Upper lobe of right lung (tissue), 1 donor: ENCODE data around the gene SLC6A5. TPM values are rescaled to one million over a fixed set of nuclear protein-coding genes. Genes with fewer than 3 reads are reported as not detected.

ENCODE experiments used
- ATAC-seq: fragments of 200-7000 bp; cut with Tn5 transposase; one replicate; pipeline ENCODE4 v1.9.1; 2020; ENCODE audit warnings: mild to moderate bottlenecking, moderate library complexity
- DNase-seq: peaks from one replicate; pipeline ENCODE4 v3.0.0-alpha.2; 2020
- H3K27ac ChIP-seq: fragments of 200-600 bp; one replicate; pipeline ENCODE4 v1.8.0; 2022
- H3K27me3 ChIP-seq: fragments of 200-600 bp; one replicate; pipeline ENCODE4 v1.8.0; 2022; ENCODE audit warnings: mild to moderate bottlenecking
- H3K36me3 ChIP-seq: fragments of 200-600 bp; one replicate; pipeline ENCODE4 v1.8.0; 2022
- H3K4me1 ChIP-seq: fragments of 200-600 bp; one replicate; pipeline ENCODE4 v1.8.0; 2022
- H3K4me3 ChIP-seq: fragments of 200-600 bp; one replicate; pipeline ENCODE4 v1.8.0; 2022; ENCODE audit warnings: mild to moderate bottlenecking
- H3K9me3 ChIP-seq: fragments of 200-600 bp; one replicate; pipeline ENCODE4 v1.8.0; 2022
- intact Hi-C: fragments of 100-400 bp; cut with DNase I; formaldehyde crosslinking; loops from one replicate; pipeline ENCODE4 v1.11.0; 2022
- total RNA-seq: library from RNA; stranded (reverse); fragmentation: NEBNext Ultra II Directional; extraction: Animal tissue kit (Norgen Biotek cat#: 25700); gene quantifications from one replicate; pipeline ENCODE4 v1.2.1, GENCODE V29; 2021
- TF ChIP-seq, protein P1 (sequence below): fragments of 200-600 bp; IDR thresholded peaks from one replicate; pipeline ENCODE4 v1.8.0; 2022; ENCODE audit warnings: antibody characterized with exemption
- donor health status: DM: no; HTN: yes; CAD: no; lungs with severe emphysema.

Gene SLC6A5
- total RNA-seq, 1 donor from 2014 or later: not detected

DNA sequence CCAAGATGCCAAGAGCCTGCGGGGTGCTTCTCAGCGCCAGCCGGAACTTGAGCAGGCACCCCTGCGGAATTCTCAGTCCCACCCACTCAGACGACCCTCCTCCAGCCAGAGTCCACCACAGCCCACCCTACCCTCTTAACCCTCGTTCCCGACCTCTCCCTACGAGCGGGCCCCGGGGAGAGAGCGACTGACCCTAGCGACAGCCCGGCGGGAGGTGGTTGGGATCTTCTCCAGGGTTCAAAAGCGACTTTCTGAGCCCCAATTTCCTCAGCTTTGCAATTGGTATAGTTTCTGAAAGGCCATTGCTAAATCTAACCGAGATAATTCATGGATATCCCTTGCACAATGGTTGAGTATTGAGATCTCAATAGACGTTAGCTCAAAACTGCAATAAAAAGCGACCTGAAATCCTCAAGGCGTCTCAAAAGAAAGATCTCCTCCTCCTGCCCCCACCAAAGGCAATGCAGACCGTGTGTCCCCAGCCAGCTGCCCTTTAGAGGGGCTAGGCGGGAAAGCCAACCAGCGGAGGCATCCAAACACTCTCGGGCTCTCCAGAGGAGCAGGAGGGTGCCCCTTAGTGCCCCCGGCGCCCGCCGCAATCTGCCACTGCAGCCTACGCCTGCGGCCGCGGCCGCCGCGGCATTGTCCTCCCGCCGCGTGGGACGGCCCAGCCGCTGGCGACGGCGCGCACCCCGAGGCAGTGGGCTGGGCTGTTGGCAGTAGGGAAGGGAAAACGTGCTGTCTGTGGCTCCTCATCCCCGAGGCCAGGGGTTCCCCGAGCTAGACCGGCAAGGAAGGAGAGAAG, 1.5 kb upstream of the SLC6A5 start:
- no peaks in the 10 kb centered on the region for H3K9me3 ChIP-seq
- intact Hi-C loops: no loop called here
- H3K27me3 ChIP-seq: peaks cover 93% of the 10 kb centered on the region
- TF ChIP-seq, protein P1, sequence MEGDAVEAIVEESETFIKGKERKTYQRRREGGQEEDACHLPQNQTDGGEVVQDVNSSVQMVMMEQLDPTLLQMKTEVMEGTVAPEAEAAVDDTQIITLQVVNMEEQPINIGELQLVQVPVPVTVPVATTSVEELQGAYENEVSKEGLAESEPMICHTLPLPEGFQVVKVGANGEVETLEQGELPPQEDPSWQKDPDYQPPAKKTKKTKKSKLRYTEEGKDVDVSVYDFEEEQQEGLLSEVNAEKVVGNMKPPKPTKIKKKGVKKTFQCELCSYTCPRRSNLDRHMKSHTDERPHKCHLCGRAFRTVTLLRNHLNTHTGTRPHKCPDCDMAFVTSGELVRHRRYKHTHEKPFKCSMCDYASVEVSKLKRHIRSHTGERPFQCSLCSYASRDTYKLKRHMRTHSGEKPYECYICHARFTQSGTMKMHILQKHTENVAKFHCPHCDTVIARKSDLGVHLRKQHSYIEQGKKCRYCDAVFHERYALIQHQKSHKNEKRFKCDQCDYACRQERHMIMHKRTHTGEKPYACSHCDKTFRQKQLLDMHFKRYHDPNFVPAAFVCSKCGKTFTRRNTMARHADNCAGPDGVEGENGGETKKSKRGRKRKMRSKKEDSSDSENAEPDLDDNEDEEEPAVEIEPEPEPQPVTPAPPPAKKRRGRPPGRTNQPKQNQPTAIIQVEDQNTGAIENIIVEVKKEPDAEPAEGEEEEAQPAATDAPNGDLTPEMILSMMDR: no peak
- DNase-seq (no peak), ATAC-seq (no peak)
- H3K36me3 ChIP-seq: no peaks in the 10 kb centered on the region
- no peak overlapping the region for H3K4me3 ChIP-seq
- no peak overlapping the region for H3K27ac ChIP-seq
- no peaks in the 10 kb centered on the region for H3K4me1 ChIP-seq

- H3K27ac ChIP-seq: no peak overlapping the region
- H3K27me3 ChIP-seq: peaks cover 99% of the 10 kb centered on the region
- intact Hi-C loops: no loop called here
- H3K4me1 ChIP-seq: no peaks in the 10 kb centered on the region
- no peaks in the 10 kb centered on the region for H3K36me3 ChIP-seq
- DNase-seq (no peak), ATAC-seq (no peak)
- no peak overlapping the region for H3K4me3 ChIP-seq
- TF ChIP-seq, protein P1: no peak
- H3K9me3 ChIP-seq: no peaks in the 10 kb centered on the region
Measured at GRCh38 chr11:20598492-20598891, 916 bp upstream of the SLC6A5 start.

- Histone ChIP-seq H3K4me1 (no peaks in the 10 kb centered on the region), H3K4me3 (no peak overlapping the region), H3K27me3 (peaks cover 100% of the 10 kb centered on the region), H3K27ac (no peak overlapping the region), H3K9me3 (no peaks in the 10 kb centered on the region), H3K36me3 (no peaks in the 10 kb centered on the region)
- ATAC-seq (no peak), DNase-seq (no peak)
- TF ChIP-seq, protein P1: no peak
- intact Hi-C loops: no loop called here
Measured at GRCh38 chr11:20600020-20600346, 575 bp downstream of the SLC6A5 start.

DNA sequence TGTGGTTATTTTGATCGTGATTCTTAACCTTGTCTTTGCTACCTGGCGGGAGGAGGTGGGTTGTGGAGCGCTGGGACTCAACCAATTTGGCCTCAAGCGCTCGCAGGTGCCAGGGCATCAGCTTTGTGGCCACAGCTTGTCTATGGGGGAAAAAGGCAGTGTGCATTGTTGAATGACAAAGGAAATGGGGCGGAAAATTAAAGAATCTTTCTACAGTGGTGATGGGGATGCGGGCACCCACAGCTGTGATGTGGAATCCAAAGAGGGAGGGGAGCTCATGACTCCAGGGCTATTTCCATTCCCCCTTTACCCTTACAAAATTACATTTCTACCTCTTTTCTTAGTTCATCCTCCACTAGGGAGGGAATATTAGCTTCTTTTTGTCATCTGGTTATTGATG, 1.1 kb downstream of the SLC6A5 start:
- H3K27me3 ChIP-seq: peaks cover 100% of the 10 kb centered on the region
- TF ChIP-seq, protein P1: no peak
- DNase-seq (no peak), ATAC-seq (no peak)
- H3K9me3 ChIP-seq: no peaks in the 10 kb centered on the region
- H3K4me1 ChIP-seq: no peaks in the 10 kb centered on the region
- intact Hi-C loops: no loop called here
- no peak overlapping the region for H3K4me3 ChIP-seq
- no peak overlapping the region for H3K27ac ChIP-seq
- H3K36me3 ChIP-seq: no peaks in the 10 kb centered on the region

DNA sequence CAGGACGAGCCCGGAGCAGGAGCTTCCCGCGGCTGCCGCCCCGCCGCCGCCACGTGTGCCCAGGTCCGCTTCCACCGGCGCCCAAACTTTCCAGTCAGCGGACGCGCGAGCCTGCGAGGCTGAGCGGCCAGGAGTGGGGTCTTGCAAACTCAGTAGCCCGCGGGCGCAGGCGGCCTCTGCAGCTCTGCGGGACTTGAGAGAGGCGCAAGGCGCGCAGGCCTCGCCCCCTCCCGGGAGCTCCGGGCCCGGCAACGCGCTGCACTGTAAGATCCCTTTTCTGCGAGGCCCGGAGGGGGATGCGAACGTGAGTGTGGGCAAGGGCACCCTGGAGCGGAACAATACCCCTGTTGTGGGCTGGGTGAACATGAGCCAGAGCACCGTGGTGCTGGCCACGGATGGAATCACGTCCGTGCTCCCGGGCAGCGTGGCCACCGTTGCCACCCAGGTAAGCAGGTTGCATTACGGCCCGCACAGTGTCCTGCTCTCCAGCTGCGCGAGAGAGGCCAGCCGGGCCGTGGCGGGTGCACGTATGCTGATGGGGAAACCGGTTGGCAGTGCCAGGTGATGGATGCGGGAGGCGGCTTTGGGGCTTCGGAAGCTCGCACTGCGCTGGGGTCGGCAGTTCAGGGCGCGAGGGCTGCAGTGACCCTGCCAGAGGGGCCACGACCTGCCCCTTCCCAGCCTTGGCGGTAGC, 2.0 kb downstream of the SLC6A5 start:
- Histone ChIP-seq H3K27me3 (peaks cover 100% of the 10 kb centered on the region), H3K36me3 (no peaks in the 10 kb centered on the region), H3K4me1 (no peaks in the 10 kb centered on the region), H3K9me3 (no peaks in the 10 kb centered on the region), H3K4me3 (no peak overlapping the region), H3K27ac (no peak overlapping the region)
- ATAC-seq (no peak), DNase-seq (no peak)
- TF ChIP-seq, protein P1: no peak
- intact Hi-C loops: no loop called here
